Measurements from ENCODE around the gene SOWAHA. TPM values are rescaled to one million over a fixed set of nuclear protein-coding genes. Genes with fewer than 3 reads are reported as not detected.

Gene SOWAHA
- total and polyA plus RNA-seq, 2 of the 8 experiments (the other 6 are each of a cell fraction or from before 2014, with no cell fraction given) = 0.09 to 0.11 TPM

DNA sequence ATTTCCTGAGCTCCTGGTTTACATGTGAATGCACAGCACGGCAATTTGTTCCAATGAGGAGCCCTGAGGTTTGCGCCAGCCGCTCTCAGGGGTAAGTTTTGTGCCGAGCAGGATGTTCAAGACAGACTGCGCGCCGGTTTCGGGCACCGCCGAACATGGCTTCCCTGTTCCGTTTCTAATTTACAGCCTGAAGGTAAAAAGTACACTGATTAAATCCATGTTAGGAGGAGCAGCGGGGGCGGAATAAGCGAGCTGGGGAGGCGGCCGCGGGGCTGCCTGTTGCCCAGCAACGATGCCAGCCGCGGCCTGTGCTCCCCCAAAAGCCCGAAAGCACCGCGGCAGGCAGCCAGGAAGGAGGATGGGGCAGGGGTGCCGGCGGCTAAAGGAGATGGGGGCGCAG, 6.4 kb downstream of the SOWAHA start:
- TF ChIP-seq TAF1 (IDR thresholded peaks at IDR 0.05; ENCODE audit: low read depth, low read length) (no peak), MAX (IDR thresholded peaks at IDR 0.05) (no peak), NRF1 (IDR thresholded peaks at IDR 0.05; ENCODE audit: low read depth, low read length) (no peak), TEAD4 (IDR thresholded peaks at IDR 0.05; ENCODE audit: low read depth, low read length) (no peak), GTF2F1 (IDR thresholded peaks at IDR 0.05; ENCODE audit: borderline replicate concordance, low read depth, low read length) (no peak), SRF (IDR thresholded peaks at IDR 0.05; ENCODE audit: low read depth, low read length) (no peak), CBX5 (IDR thresholded peaks at IDR 0.05; ENCODE audit: low read depth, low read length) (no peak), USF2 (IDR thresholded peaks at IDR 0.05; ENCODE audit: low read length) (no peak), TBP (IDR thresholded peaks at IDR 0.05; ENCODE audit: low read depth, low read length) (no peak), SIX5 (IDR thresholded peaks at IDR 0.05; ENCODE audit: low read depth, low read length) (no peak), BRCA1 (IDR thresholded peaks at IDR 0.05; ENCODE audit: low read depth, low read length) (no peak), SUZ12 (IDR thresholded peaks at IDR 0.05; ENCODE audit: low read length) (no peak), RBBP5 (IDR thresholded peaks at IDR 0.05; ENCODE audit: borderline replicate concordance, low read depth, low read length) (no peak)
- DNase-seq (ENCODE audit: low read depth in 1 of 2, low spot score in 2 of 2) (no peak), FAIRE-seq (no peak)
- Histone ChIP-seq H3K18ac (ENCODE audit: extremely low read depth, low read length) (no peak overlapping the region), H3K9me3 (ENCODE audit: insufficient read depth in 2 of 2, low read depth in 1 of 2, low read length in 1 of 2) (peaks cover 0 to 9% of the 10 kb centered on the region in 2 experiments; a peak in 2 of 4 replicates), H2BK20ac (ENCODE audit: low read length) (no peak overlapping the region), H3K4me3 (ENCODE audit: extremely low read depth in 1 of 4, insufficient read depth in 2 of 4, low read depth in 3 of 4, low read length in 4 of 4) (no peak overlapping the region), H3K4ac (replicated peaks; ENCODE audit: insufficient read length, low read depth, low read length) (no peak overlapping the region), H3K4me1 (replicated peaks in 1 of 4; ENCODE audit: control insufficient read depth in 3 of 4, insufficient read depth in 4 of 4, low read length in 3 of 4) (peaks cover 0 to 9% (median 5%) of the 10 kb centered on the region in 4 experiments; a peak in 6 of 7 replicates), H4K5ac (ENCODE audit: insufficient read length, low read depth, low read length) (no peak overlapping the region), H3K27ac (ENCODE audit: low read depth, low read length) (no peak overlapping the region), H2AK5ac (ENCODE audit: low read depth, low read length) (no peak overlapping the region), H2BK12ac (ENCODE audit: low read depth, low read length) (no peak overlapping the region), H4K8ac (ENCODE audit: extremely low read depth, insufficient read depth, low read length) (no peak overlapping the region), H2BK15ac (ENCODE audit: low read length) (no peak overlapping the region), H3K23me2 (ENCODE audit: low read depth, low read length) (peaks cover 6% of the 10 kb centered on the region; the same call in 1 of the 2 replicates), H3K14ac (ENCODE audit: insufficient read length) (no peak overlapping the region), H3K9ac (replicated peaks in 1 of 4; ENCODE audit: extremely low read depth in 1 of 4, low read depth in 3 of 4, low read length in 3 of 4) (no peak overlapping the region), H2BK5ac (ENCODE audit: low read depth, low read length) (no peak overlapping the region), H3K4me2 (ENCODE audit: insufficient read depth in 1 of 2, low read depth in 2 of 2, low read length in 2 of 2) (no peak overlapping the region), H3K36me3 (ENCODE audit: control insufficient read depth in 2 of 4, insufficient read depth in 4 of 4, low read length in 3 of 4) (peaks cover 0 to 4% (median 0%) of the 10 kb centered on the region in 4 experiments; a peak in 1 of 8 replicates), H4K91ac (replicated peaks; ENCODE audit: insufficient read length, low read length) (no peak overlapping the region), H3K27me3 (replicated peaks in 1 of 4; ENCODE audit: control insufficient read depth in 3 of 4, extremely low read depth in 1 of 4, insufficient read depth in 3 of 4, low read length in 3 of 4) (peaks cover 10 to 32% (median 27%) of the 10 kb centered on the region in 4 experiments), H3K56ac (replicated peaks; ENCODE audit: insufficient read length, low read depth, low read length) (no peak overlapping the region), H3K23ac (ENCODE audit: insufficient read length) (no peak overlapping the region), H3K79me1 (ENCODE audit: low read depth, low read length) (no peaks in the 10 kb centered on the region), H2AFZ (ENCODE audit: low read length) (no peak overlapping the region), H4K20me1 (replicated peaks in 1 of 2; ENCODE audit: control insufficient read depth in 1 of 2, insufficient read depth in 2 of 2, low read length in 2 of 2) (peaks cover 0 to 5% of the 10 kb centered on the region in 2 experiments), H3K79me2 (ENCODE audit: control insufficient read depth in 1 of 2, insufficient read depth in 2 of 2, low read length in 2 of 2) (no peaks in the 10 kb centered on the region), H2BK120ac (replicated peaks; ENCODE audit: low read depth, low read length) (no peak overlapping the region)
- ChIA-PET POLR2A (ENCODE audit: partially characterized antibody) (interaction anchor here (0.8 kb wide), 1 partner anchor 9 kb away, joined by 3 read pairs; no protein-coding TSS in a partner anchor), CTCF (ENCODE audit: partially characterized antibody) (interaction anchor here (0.7 to 25.6 kb wide), 28 partner anchors 11 to 433 kb away, joined by 3 to 465 read pairs (median 4); partner anchors contain the start of genes CCNI2, GDF9, IL13 and LEAP2)
- 80% methylated on average over 26 of the region's 26 CpGs; no CpG with 5 or more reads in 1 of the 2 experiments for WGBS, 2 experiments (ENCODE audit: extremely low coverage in 1 of 2, insufficient coverage in 1 of 2, insufficient read length in 1 of 2, insufficient replicate concordance in 2 of 2, low coverage in 1 of 2, low lambda C conversion rate in 2 of 2, missing lambda C conversion rate in 1 of 2)
